HG03175 (cell line): ENCODE data around the gene SPTBN1.

Experiments used
- ATAC-seq: cut with Tn5 transposase; IDR thresholded peaks from one replicate; pipeline ENCODE4 v1.9.1; 2021; ENCODE audit warnings: mild to moderate bottlenecking, moderate library complexity; ENCODE audit not compliant: unreplicated experiment

The SPTBN1 gene

GRCh38 chr2:54586494-54586893 lies 130.4 kb downstream of the SPTBN1 start:
- ATAC-seq, result no peak

DNA sequence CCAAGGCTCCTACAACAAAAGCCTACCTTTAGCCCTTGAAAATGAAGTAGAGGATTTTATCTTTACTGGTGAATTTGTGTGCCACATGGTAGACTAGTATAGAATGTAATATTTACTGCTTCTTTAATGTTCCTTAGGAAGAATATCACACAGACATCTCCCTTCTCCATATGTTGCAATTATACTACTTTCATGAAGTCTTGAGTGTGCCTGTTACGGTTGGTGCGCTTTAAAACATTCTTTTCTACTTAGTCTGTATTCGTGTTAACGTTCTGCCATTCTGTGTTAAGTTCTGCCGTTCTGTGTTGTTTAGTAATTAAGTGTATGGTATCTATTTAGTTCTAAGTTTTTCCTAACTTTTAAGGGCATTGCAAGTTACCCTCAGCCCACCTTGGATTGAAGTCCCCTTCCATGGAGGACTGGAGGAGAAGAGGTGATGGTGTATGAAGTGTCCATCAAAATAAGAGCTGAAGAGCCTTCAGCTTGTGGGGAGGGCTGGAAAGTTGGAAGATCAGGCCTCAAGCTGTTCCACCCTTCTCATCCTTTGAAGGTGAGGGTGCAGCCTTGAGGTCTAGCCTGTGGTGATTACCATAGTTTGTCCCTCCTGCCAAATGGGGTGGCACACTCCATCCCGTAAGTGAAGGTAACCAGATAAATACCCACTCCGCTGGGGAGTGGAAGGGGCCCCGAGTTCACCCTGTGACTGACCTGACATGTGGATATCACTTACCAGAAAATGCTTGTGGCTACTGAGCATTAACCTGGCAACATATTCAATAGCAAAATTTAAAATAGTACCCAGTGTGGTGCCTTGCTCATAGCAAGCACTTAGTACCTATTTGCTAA lies 131.3 kb downstream of the SPTBN1 start:
- ATAC-seq, result no peak

DNA sequence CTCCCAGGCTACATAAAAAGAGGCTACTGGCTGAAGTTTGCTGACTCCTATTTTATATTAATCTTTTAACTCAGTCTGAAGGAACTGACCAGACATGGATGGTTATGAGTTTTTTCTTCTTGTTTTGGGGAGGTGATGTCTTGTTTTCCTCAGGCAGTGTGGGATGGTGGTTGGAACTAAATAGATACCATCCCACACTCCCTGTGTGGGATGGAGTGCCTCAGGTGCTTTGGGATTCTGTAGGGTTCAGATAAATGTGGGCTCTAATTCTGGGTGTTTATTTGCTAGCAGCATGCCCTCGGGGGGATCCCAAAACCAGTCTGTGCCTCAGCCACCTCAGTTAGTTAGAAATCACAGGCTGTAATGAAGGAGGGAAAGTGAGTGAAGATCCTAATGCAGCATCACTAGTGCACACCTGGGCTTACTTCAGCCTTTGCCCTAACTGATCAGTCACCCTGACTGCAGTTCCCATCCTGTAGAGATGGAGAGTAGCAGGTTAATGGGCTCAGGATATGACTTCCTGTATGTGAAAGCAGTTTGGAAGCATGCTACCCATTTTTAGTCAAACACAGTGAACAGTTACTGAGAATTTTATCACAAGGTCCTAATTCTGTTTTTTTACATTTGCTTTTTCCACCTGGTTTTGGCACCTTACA lies 132.2 kb downstream of the SPTBN1 start:
- ATAC-seq, result no peak

DNA sequence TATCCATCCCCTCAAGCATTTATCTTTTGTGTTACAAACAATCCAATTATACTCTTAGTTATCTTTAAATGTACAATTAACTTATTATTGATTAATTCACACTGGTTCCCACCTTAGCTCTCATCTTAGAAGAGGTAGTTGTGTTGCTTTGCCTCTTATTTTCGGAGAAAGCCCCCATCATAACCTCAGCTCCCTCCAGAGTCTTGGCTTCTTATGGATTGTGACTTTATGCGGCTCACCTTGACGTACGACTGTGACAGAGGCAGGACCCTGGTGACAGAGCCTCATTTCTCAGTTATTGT lies 132.9 kb downstream of the SPTBN1 start:
- ATAC-seq, result no peak

GRCh38 chr2:54589340-54590215 lies 133.5 kb downstream of the SPTBN1 start:
- peak; percentile 51 for ATAC-seq

DNA sequence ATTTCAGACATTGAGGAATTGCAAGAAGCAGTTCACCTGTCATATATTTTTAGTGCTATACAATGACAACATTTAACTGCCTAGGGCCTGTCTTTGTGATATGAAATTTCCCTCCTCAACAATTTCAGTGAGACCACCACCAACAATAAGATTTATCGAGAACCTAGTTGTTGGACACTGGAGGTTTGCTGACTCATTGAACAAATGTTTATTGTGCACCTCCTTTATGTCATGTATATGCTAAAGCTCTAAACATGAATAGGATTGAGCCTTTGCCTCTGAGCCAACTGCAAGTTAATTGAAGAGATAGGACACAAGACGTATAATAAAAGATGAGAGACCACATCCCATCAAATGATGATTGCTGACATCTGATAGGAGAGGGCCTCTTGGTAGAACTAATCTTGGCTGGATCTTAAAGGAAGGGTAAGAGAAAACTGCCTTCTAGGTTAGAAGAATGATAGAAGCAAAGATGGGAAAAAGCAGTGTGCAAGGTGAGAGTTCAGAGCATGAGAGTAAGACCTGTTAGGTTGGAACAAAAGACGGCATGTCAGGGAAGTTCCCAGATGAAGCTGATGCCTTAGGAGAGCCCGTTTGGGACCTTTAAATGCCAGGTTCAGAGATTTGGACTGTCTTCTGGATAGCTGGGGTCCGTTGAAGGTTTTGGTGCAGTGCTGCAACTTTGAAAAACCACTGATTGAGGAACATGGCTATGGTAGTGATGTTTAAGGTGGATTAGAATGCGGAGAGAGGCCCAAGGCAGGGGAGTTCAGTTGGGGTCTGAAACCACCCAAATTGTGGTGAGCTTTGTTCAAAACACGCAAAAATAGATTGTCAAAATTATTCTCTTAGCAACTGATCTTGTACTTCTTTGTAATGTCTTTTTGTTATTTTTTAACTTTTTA lies 134.3 kb downstream of the SPTBN1 start:
- no peak for ATAC-seq

DNA sequence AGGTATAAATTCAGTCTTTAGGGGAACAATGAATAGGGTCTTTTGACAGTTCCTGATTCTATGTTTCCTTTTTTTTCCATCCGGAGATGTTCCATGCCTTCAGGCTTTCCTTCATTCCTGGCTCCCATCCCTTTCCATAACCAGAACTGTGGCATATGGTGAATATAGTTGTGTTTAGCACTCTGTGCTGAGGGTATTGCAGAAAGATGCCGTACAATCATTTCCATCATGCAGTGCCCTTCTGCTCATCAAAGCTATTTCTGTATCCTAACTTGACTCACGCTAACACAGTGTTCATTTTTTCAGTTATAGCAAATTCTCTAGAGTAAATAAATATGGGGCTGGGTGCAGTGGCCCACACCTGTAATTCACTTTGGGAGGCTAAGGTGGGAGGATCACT lies 135.4 kb downstream of the SPTBN1 start:
- no peak for ATAC-seq

- ATAC-seq, result no peak
Measured at GRCh38 chr2:54593249-54593648, 137.1 kb downstream of the SPTBN1 start.

DNA sequence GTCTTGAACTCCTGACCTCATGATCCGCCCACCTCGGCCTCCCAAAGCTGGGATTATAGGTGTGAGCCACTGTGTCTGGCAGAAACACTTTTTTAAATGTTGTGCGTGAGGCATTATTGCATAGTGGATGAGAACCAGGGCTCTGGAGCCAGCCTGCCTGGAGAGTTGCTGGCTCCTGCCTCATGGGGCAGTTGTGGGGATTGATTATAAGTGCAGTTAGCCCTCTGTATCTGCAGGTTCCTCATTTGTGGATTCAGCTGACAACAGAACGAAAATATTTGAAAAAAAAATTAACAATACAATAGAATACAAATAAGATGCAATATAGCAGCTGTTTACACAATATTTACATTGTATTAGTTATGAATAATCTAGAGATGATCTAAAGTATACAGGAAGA lies 137.9 kb downstream of the SPTBN1 start:
- no peak for ATAC-seq

- ATAC-seq, result no peak
Measured at GRCh38 chr2:54595161-54595803, 139.2 kb downstream of the SPTBN1 start.

DNA sequence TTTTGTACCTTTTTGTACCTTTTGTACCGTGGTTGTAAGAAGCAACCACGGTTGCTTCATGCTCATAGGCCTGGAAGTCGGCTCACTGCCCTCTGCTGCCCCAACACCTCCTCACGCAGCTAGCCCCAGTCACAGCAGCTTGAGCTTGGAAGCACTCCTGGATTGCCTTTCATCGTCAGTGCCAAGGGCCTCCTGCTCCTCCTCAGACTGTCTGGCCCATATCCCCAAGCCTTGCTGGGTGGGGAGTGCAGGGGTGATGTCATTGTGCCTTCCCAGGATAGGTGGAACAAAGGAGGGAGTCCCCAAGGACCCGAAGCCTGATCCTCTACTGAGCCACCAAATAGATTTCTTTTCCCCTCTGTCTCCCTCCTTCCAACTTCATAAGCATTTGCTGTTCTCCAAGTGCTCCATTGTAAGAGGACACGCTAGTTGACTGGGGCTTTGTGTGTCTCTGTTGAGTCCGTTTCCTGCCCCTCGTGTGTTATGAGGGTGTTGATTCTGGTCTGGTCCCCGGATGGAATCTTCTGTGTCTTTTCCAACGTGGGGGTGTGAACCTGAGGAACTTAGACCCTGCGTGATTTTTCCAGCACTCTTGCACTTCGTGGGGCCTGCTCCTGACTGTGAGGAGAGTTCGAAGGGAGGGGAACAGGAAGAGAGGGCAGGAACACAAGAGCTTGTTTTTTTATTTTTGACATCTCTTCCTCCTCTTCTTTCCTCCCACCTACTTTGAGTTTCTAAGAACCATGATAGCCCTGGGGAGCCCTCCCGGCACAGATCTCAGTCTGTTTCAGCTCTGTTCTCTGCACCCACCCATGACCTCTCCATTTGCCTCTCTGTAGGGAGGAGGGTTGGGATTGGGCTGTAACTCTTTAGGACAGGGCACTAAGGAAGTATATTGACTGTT lies 140.1 kb downstream of the SPTBN1 start:
- ATAC-seq, result no peak

DNA sequence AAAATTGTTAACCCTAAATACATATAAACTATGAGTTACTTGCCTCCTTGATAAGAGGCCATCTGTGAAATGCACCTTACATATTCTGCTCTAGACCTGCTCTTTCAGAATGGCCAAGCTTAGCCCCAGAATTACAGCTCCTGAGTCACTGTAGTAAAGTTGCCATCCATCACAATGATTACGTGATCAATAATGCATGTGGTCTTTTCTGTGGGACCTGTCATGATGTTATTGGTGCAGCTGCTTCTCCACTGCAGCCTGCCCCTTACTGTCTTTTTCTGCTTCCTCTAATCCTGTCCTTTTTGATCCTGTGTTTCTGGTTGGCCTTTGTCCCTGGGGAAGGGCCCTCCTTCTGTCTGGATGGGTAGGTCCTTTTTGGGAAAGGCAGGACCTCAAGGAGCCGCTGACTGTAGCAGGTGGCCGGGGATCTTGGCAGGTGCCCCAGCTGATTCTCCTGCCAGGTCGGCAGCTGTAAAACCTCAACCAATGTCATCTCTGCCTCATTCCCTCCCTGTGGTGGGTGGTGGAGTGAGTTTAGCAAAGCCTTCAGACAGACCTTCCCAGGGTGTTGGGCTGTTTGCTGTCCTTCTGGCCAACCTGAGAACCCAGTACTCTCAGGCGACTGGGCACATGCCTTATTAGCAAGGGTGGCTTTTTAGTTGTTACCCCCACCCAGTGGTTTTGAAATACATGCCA lies 141.2 kb downstream of the SPTBN1 start:
- no peak for ATAC-seq

- ATAC-seq, result no peak
Measured at GRCh38 chr2:54598347-54599325, 142.5 kb downstream of the SPTBN1 start.

- no peak for ATAC-seq
Measured at GRCh38 chr2:54599326-54599710, 143.2 kb downstream of the SPTBN1 start.

- no peak for ATAC-seq
Measured at GRCh38 chr2:54599914-54600313, 143.8 kb downstream of the SPTBN1 start.

DNA sequence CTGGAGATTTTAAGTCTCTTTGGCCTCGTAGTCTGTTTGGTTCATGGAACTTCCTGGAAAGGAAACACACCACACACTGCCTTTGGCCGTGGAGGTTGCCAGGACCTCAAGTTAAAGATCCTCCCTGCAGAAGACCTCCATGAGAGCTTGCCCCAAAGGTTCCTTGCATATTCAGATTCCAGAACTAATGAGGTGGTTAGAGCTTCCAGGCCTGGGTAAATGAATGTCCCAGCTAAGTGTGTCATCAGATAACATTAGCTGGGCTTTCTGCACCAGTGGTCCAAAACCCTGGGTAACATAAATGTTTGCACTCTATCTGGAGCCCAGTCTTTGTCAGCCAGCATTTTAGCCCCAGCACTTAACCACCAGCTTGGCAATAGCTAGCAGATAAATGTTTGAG lies 145.2 kb downstream of the SPTBN1 start:
- peak; percentile 37 for ATAC-seq

GRCh38 chr2:54602736-54603322 lies 146.7 kb downstream of the SPTBN1 start:
- ATAC-seq, result no peak
